ENCODE results near the gene MNAT1.

- no peak for TF ChIP-seq TAF1 (IDR thresholded peaks at IDR 0.05; ENCODE audit: low read depth)
- TF ChIP-seq, protein P1, sequence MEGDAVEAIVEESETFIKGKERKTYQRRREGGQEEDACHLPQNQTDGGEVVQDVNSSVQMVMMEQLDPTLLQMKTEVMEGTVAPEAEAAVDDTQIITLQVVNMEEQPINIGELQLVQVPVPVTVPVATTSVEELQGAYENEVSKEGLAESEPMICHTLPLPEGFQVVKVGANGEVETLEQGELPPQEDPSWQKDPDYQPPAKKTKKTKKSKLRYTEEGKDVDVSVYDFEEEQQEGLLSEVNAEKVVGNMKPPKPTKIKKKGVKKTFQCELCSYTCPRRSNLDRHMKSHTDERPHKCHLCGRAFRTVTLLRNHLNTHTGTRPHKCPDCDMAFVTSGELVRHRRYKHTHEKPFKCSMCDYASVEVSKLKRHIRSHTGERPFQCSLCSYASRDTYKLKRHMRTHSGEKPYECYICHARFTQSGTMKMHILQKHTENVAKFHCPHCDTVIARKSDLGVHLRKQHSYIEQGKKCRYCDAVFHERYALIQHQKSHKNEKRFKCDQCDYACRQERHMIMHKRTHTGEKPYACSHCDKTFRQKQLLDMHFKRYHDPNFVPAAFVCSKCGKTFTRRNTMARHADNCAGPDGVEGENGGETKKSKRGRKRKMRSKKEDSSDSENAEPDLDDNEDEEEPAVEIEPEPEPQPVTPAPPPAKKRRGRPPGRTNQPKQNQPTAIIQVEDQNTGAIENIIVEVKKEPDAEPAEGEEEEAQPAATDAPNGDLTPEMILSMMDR (IDR thresholded peaks at IDR 0.05; ENCODE audit: poor library complexity, severe bottlenecking): no peak
- TF ChIP-seq EZH2 (IDR thresholded peaks at IDR 0.05; ENCODE audit: borderline replicate concordance, insufficient read depth, low read length, poor library complexity, severe bottlenecking): no peak
- no peak for TF ChIP-seq EP300 (conservative IDR thresholded peaks at IDR 0.05; ENCODE audit: poor library complexity, severe bottlenecking)
- no peak for TF ChIP-seq MXI1 (conservative IDR thresholded peaks at IDR 0.05; ENCODE audit: poor library complexity, severe bottlenecking)
Observed at GRCh38 chr14:61003571-61003970, 269.0 kb downstream of the MNAT1 start.
